Left ventricle myocardium inferior (tissue), 1 donor: ENCODE measurements around the gene SMIM20. TPM values are rescaled to one million over a fixed set of nuclear protein-coding genes. Genes with fewer than 3 reads are reported as not detected.

Source experiments
- DNase-seq: peaks from one replicate; pipeline ENCODE4 v3.0.0-alpha.2; 2020
- H3K27ac ChIP-seq: fragments of 200-600 bp; replicated peaks from 2 replicates; pipeline ENCODE4 v1.8.0; 2021
- H3K27me3 ChIP-seq: fragments of 200-600 bp; 2 replicates; pipeline ENCODE4 v1.8.0; 2021; ENCODE audit warnings: low read depth
- H3K36me3 ChIP-seq: fragments of 200-600 bp; 2 replicates; pipeline ENCODE4 v1.8.0; 2021
- H3K4me1 ChIP-seq: fragments of 200-600 bp; 2 replicates; pipeline ENCODE4 v1.8.0; 2021
- H3K4me3 ChIP-seq: fragments of 200-600 bp; 2 replicates; pipeline ENCODE4 v1.8.0; 2021; ENCODE audit warnings: mild to moderate bottlenecking, moderate library complexity
- H3K9me3 ChIP-seq: fragments of 200-600 bp; replicated peaks from 2 replicates; pipeline ENCODE4 v1.8.0; 2021
- intact Hi-C: fragments of 100-400 bp; cut with micrococcal nuclease; formaldehyde crosslinking; loops from one replicate; pipeline ENCODE4 v1.11.0; 2022
- total RNA-seq: library from RNA; stranded (reverse); fragmentation: NEBNext Ultra II Directional; extraction: Animal tissue kit (Norgen Biotek cat#: 25700); gene quantifications from one replicate; pipeline ENCODE4 v1.2.1, GENCODE V29; 2021
- TF ChIP-seq, protein P1 (sequence below): fragments of 200-600 bp; IDR thresholded peaks from 2 replicates; pipeline ENCODE4 v1.8.0; 2021; ENCODE audit warnings: antibody characterized with exemption, mild to moderate bottlenecking, borderline replicate concordance
- donor health status: DM: no; HTN: yes; CAD: no; lungs with severe emphysema.

The SMIM20 gene
- total RNA-seq, 1 donor from 2014 or later = 45.4 TPM

DNA sequence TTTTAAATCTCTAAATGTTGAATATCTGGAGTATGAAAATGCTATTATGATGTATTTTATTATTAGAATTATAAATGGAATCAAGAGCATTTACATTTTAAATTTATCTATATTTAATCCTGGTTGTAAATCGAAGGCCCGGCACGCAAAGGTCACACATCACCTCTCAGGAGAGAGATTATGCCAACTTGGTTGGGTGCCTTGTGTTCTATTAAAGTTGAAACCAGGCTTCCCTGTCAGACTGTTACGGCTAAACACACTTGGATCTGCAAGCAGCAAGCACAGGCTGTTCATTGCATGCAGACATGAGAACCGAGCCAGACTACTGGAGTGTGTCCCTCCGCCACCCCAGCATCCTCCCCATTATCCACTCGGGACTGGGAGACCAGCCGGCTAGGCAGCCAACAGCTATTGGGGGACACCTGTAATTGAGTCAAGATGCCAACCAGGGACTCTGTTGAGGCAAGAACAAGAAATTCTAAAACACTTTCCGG lies 34.9 kb upstream of the SMIM20 start:
- Histone ChIP-seq H3K4me3 (no peak overlapping the region), H3K9me3 (no peaks in the 10 kb centered on the region), H3K36me3 (no peaks in the 10 kb centered on the region), H3K4me1 (peaks cover 3% of the 10 kb centered on the region), H3K27me3 (no peaks in the 10 kb centered on the region), H3K27ac (no peak overlapping the region)
- no peak for DNase-seq
- intact Hi-C loops = no loop called here
- TF ChIP-seq, protein P1, sequence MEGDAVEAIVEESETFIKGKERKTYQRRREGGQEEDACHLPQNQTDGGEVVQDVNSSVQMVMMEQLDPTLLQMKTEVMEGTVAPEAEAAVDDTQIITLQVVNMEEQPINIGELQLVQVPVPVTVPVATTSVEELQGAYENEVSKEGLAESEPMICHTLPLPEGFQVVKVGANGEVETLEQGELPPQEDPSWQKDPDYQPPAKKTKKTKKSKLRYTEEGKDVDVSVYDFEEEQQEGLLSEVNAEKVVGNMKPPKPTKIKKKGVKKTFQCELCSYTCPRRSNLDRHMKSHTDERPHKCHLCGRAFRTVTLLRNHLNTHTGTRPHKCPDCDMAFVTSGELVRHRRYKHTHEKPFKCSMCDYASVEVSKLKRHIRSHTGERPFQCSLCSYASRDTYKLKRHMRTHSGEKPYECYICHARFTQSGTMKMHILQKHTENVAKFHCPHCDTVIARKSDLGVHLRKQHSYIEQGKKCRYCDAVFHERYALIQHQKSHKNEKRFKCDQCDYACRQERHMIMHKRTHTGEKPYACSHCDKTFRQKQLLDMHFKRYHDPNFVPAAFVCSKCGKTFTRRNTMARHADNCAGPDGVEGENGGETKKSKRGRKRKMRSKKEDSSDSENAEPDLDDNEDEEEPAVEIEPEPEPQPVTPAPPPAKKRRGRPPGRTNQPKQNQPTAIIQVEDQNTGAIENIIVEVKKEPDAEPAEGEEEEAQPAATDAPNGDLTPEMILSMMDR = no peak

DNA sequence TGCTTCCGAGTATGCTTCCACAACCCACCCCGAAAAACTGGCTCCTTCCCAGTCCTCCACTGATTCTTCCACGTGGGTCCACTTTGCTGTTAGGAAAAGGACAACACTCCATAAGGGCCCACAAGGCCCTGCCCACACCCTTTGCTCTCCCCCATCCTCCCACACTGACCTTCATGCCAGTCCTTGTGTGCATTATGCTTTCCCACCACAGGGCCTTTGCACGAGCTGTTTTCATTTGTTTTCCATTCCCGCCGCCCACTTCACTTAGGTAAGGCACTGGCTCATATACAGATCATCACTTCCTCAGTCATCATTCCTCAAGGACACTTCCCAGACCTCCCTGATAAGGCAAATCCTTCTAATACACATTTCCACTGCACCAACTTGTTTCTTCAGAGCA lies 34.4 kb upstream of the SMIM20 start:
- no peaks in the 10 kb centered on the region for H3K9me3 ChIP-seq
- H3K27me3 ChIP-seq = no peaks in the 10 kb centered on the region
- H3K27ac ChIP-seq = no peak overlapping the region
- TF ChIP-seq, protein P1 = no peak
- no peaks in the 10 kb centered on the region for H3K36me3 ChIP-seq
- no peak overlapping the region for H3K4me3 ChIP-seq
- H3K4me1 ChIP-seq = peaks cover 7% of the 10 kb centered on the region
- intact Hi-C loops = no loop called here
- DNase-seq = no peak

DNA sequence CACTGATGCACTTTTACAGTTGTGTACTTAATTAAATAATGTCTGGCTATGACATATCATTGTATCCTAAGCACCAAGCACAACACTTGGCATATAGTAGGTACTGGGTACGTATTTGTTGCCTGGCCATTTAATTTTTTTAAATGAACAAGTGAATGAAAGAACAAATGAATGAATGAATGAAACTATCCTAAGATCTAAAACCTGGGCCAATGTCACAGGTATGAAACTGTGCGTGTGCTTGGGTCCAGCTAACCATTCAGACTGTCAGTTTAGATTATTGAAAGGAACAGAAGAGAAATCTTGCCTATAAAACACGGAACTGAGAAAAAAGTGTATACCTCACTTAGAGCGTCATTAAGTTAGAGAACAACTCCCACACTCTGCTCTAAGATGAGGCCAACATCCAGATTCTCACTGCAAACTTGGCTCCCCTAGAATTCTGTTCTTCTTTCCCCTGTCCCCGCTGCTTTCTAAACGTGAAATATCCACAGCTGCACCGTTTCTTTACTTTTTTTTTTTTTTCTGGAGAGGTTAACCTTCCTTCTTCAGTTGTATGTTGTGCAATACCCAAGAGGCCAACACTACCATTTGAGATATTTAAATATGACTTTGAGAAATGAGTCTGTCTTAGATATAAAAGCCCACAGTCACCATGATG lies 33.9 kb upstream of the SMIM20 start:
- H3K4me1 ChIP-seq = peaks cover 7% of the 10 kb centered on the region
- no peak overlapping the region for H3K4me3 ChIP-seq
- DNase-seq = no peak
- H3K27me3 ChIP-seq = no peaks in the 10 kb centered on the region
- intact Hi-C loops = no loop called here
- TF ChIP-seq, protein P1 = no peak
- no peak overlapping the region for H3K27ac ChIP-seq
- H3K9me3 ChIP-seq = no peaks in the 10 kb centered on the region
- no peaks in the 10 kb centered on the region for H3K36me3 ChIP-seq

DNA sequence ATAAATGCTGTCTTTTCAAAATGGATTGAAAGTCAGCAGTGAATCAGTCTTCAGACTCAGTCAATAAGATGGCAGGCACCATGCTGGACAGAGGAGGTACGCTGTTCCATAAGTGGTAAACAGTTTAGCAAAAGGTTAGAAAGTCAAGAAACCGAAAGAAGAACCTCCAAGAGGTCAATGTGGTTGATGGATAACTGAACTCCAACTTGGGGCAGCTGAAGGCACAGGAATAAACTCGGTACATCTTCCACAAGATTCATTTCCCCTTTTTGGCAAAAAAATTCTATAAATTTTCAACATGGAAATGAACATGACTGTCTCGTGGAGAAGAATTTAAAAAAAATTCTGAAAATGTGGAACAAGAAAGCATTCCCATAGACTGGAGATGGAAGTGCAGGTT lies 32.8 kb upstream of the SMIM20 start:
- H3K4me1 ChIP-seq = peaks cover 7% of the 10 kb centered on the region
- no peak overlapping the region for H3K27ac ChIP-seq
- DNase-seq = no peak
- intact Hi-C loops = no loop called here
- no peaks in the 10 kb centered on the region for H3K36me3 ChIP-seq
- TF ChIP-seq, protein P1 = no peak
- H3K4me3 ChIP-seq = no peak overlapping the region
- H3K27me3 ChIP-seq = no peaks in the 10 kb centered on the region
- no peaks in the 10 kb centered on the region for H3K9me3 ChIP-seq

DNA sequence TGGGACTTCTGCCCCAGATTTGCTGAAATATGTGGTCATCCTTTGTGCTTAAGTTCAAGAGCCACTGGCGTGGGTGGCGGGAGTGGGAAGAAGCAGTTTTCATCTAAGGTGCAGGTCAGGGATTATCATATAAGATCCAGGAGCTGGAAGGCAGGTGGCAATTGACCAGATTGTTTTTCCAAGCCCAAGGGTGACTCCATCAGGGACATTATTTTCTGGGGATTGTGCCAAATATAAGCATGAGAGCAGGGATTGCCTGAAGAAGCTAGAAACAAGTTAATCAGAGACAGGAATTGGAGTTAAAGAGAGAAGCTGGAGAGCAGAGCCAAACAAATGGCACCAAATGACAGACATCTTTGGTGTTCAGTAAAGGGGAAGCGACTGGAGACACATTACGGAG lies 31.8 kb upstream of the SMIM20 start:
- H3K27ac ChIP-seq = no peak overlapping the region
- TF ChIP-seq, protein P1 = no peak
- H3K4me1 ChIP-seq = peaks cover 7% of the 10 kb centered on the region
- intact Hi-C loops = no loop called here
- no peak overlapping the region for H3K4me3 ChIP-seq
- no peak for DNase-seq
- H3K27me3 ChIP-seq = no peaks in the 10 kb centered on the region
- H3K36me3 ChIP-seq = no peaks in the 10 kb centered on the region
- H3K9me3 ChIP-seq = no peaks in the 10 kb centered on the region
